T-helper 2 cell treated with Interferon-gamma antibody and Interleukin-4, amounts not matched to agents 5 μg/mL and 100 μg/mL, for 36 hours (primary cell): ENCODE measurements around the gene SLC15A4.

Experiments used
- DNase-seq: peaks from one replicate; pipeline ENCODE4 v3.0.0; 2021; ENCODE audit warnings: low spot score
- H3K27ac Mint-ChIP-seq: one replicate; pipeline ENCODE4 v1.8.0; 2021; ENCODE audit warnings: mild to moderate bottlenecking, mixed read lengths
- H3K27me3 Mint-ChIP-seq: one replicate; pipeline ENCODE4 v1.8.0; 2021; ENCODE audit warnings: low read depth, mixed read lengths
- H3K36me3 Mint-ChIP-seq: one replicate; pipeline ENCODE4 v1.8.0; 2021; ENCODE audit warnings: low read depth, mixed read lengths
- H3K4me1 Mint-ChIP-seq: one replicate; pipeline ENCODE4 v1.8.0; 2021; ENCODE audit warnings: low read depth, mixed read lengths
- H3K4me3 Mint-ChIP-seq: one replicate; pipeline ENCODE4 v1.8.0; 2022; ENCODE audit warnings: mild to moderate bottlenecking, moderate library complexity, mixed read lengths
- H3K9me3 Mint-ChIP-seq: one replicate; pipeline ENCODE4 v1.8.0; 2021; ENCODE audit warnings: mixed read lengths

The SLC15A4 gene

DNA sequence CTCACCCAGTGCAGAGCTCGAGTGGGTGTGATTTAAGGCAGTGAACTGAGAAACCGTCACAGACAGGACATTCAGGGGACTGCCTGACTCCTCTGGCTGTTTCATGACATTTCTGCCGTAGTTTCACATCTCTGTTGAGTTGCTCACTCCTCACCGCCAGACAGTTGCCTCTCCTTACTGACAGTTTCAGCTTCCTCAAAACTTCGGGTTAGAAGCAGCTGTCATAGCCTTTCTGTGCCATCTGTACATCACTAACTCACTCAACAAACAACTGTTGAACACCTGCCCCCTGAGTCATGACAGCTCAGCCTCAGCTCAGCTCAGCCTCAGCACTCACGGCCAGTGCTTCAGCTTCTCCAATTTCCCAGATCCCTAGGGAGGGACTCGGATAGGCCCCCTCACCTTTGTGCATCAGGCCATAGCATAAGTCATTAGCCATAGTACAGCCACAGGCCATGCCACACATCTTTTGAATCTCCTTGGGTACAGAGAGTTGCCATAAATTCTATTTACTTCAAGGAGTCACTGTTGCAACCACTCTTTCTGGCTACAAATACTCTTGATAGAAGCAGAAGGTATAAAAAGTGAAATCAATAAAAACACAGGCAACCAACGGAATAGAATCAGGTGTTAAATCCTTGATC, 6.2 kb upstream of the SLC15A4 start:
- peaks cover 7% of the 10 kb centered on the region for H3K9me3 Mint-ChIP-seq
- no peaks in the 10 kb centered on the region for H3K36me3 Mint-ChIP-seq
- H3K4me3 Mint-ChIP-seq = peak overlapping the region; percentile 77
- DNase-seq = peak; percentile 65
- H3K27me3 Mint-ChIP-seq = no peaks in the 10 kb centered on the region
- H3K27ac Mint-ChIP-seq = peak overlapping the region; percentile 88
- H3K4me1 Mint-ChIP-seq = peaks cover 20% of the 10 kb centered on the region

DNA sequence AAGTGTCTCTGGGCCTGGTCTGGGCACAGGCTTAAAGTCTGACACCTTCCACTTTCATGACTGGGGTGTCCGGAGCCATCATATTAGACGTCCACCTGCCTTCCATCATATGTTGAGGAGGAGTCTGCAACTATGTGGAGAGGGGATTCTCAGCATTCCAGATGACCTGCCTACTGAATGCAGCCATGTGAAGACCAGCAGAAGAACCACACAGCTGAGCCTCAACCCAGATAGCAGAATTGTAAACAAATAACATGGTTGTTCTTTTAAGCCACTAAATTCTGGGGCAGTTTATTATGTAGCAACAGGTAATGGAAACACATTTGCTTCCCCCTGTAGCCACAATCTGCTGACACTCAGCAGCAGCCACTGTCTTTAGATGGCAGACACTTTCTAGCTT, 4.0 kb upstream of the SLC15A4 start:
- peaks cover 27% of the 10 kb centered on the region for H3K4me1 Mint-ChIP-seq
- no peak for DNase-seq
- H3K27ac Mint-ChIP-seq = no peak overlapping the region
- peaks cover 7% of the 10 kb centered on the region for H3K9me3 Mint-ChIP-seq
- H3K27me3 Mint-ChIP-seq = no peaks in the 10 kb centered on the region
- no peaks in the 10 kb centered on the region for H3K36me3 Mint-ChIP-seq
- no peak overlapping the region for H3K4me3 Mint-ChIP-seq

DNA sequence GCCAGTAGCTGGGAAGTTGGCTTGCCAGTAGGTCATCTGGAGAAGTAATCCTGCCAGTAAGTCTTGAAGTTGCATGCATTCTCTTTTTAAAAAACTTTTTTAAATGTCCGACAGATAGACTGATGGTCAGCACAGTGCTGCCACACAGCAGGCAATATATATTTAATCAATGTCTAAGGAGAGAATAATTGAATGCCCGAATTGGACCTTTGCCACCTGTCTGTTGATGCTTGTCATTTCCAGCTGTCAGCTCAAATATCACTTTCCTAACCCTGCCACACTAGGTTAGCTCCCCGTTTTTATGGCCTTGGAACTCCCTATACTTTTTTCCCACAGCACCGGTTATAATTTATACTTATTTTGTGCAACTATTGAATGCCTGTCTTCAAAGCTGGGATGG, 2.1 kb upstream of the SLC15A4 start:
- Mint-ChIP-seq H3K9me3 (peaks cover 7% of the 10 kb centered on the region), H3K4me1 (peaks cover 39% of the 10 kb centered on the region), H3K27ac (no peak overlapping the region), H3K36me3 (peaks cover 9% of the 10 kb centered on the region), H3K4me3 (no peak overlapping the region), H3K27me3 (no peaks in the 10 kb centered on the region)
- DNase-seq = no peak

DNA sequence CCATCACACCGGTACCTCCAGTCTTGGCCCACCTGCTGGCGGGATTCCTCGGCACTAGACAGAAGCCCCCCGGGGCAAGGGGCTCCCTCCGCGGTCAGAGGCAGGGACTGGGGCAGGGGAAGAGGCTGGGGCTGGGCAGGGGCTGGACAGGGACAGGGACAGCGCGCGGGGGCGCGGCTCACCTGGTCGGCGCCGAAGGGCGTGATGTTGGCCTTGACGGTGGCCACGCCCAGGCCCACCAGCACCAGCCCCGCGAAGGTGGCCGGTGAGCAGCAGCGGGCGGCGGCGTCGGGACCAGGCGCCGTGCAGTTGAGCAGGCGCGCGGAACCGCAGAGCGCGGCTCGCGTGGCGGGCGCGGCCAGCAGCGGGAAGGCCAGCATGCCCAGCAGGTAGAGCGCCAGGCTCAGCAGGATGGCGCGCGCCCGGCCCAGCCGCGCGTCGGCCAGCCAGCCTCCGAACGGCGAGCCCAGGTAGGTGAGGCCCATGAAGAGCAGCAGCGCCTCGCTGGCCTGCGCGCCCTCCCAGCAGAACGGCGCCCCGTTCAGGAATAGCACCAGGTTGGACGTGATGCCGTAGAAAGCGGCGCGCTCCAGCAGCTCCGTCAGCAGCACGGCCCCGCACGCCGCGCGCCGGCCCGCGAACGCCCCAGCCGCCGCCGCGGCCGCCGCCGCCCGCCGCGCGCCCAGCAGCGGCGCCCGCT, 392 bp downstream of the SLC15A4 start:
- peaks cover 35% of the 10 kb centered on the region for H3K4me1 Mint-ChIP-seq
- peaks cover 4% of the 10 kb centered on the region for H3K9me3 Mint-ChIP-seq
- peak overlapping the region; percentile 78 for H3K27ac Mint-ChIP-seq
- H3K27me3 Mint-ChIP-seq = no peaks in the 10 kb centered on the region
- H3K4me3 Mint-ChIP-seq = peak overlapping the region; percentile 87
- no peak for DNase-seq
- peaks cover 14% of the 10 kb centered on the region for H3K36me3 Mint-ChIP-seq

DNA sequence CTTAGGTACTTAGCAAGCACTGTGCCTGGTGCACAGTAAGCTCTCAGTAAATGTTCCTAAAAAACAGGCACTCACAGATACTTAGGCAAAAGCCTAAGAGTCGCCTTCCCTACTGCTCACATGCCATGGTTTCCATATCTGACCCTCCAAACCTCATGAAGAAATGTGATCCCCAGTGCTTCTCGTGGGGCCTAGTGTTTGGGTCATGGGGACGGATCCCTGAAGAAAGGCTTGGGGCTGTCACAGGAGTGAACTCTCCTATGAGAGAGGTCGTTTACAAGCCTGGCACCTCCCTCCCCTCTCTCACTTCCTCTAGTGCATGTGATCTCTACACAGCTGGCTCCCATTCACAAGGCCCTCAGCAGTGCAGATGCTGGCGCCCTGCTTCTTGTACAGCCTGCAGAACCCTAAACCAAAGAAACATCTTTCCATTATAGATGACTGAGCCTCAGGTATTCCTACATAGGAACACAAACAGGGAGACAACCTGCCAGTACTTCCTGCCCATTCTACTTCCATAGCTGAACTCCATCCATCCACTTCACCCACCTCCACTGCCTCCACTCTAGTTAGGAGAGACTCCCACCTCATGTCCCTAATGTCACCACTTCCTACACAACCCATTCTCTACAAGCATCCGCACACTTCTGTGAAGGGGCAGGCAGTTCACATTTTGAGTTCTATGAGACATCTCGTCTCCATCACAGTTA, 2.9 kb downstream of the SLC15A4 start:
- no peak for DNase-seq
- peaks cover 52% of the 10 kb centered on the region for H3K4me1 Mint-ChIP-seq
- H3K9me3 Mint-ChIP-seq = no peaks in the 10 kb centered on the region
- peaks cover 16% of the 10 kb centered on the region for H3K36me3 Mint-ChIP-seq
- H3K4me3 Mint-ChIP-seq = peak overlapping the region; percentile 73
- no peaks in the 10 kb centered on the region for H3K27me3 Mint-ChIP-seq
- peak overlapping the region; percentile 79 for H3K27ac Mint-ChIP-seq

DNA sequence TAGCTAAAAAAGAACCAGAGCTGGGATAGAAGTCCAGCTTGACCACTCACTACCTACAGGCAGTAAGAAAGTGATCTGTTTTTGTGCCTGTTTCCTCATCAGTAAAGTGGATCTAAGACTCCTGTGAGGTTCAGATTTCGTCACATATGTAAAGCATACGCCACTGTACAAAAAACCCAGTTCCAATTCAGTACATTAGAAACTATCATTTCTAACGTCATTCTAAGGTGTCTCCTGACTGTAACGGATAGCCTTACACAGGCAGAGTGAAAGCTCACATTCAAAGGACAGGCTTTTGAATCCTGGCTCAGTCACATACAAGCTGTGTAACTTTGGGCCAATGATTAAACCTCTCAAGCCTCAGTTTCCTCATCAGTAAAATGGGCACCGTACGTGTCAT, 3.5 kb downstream of the SLC15A4 start:
- Mint-ChIP-seq H3K9me3 (no peaks in the 10 kb centered on the region), H3K27me3 (no peaks in the 10 kb centered on the region), H3K36me3 (peaks cover 17% of the 10 kb centered on the region), H3K27ac (no peak overlapping the region), H3K4me3 (no peak overlapping the region), H3K4me1 (peaks cover 54% of the 10 kb centered on the region)
- no peak for DNase-seq

DNA sequence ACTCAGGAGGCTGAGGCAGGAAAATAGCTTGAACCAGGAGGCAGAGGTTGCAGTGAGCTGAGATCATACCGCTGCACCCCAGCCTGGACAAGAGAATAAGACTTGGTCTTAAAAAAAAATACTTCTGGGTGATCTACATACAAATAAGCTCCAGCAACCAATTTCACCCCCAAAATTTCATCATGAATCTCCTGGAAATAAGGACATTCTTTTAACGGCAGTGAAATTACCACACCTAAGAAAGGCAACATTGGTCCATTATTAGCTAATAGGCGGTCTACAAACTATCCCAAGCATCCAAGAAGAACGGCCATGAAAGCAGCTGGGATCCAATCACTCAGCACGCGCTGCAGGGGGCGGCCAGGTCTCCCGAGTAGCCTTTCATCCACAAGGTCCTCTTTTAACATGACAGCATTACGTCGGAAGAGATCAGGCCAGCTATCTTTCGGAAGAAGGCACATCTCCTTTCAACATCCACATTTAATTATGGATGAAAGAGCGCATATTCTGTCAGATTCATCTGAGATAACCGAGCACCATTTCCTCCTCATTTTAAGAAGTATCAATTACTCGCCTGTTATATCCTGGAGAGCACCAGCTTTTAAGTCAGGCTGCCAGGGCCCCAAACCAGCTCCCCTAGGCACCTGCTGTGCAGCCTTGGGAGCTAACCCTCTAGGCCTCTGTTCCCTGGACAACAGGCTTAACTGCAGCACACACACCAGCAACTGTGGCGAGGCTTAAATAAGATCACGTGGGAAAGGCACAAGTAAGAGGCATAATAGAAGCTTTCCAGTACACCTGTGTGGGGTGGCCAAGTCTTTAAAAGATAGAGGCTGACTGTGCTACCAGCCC, 4.2 kb downstream of the SLC15A4 start:
- H3K27me3 Mint-ChIP-seq = no peaks in the 10 kb centered on the region
- no peak overlapping the region for H3K27ac Mint-ChIP-seq
- H3K36me3 Mint-ChIP-seq = peaks cover 21% of the 10 kb centered on the region
- H3K4me1 Mint-ChIP-seq = peaks cover 48% of the 10 kb centered on the region
- H3K9me3 Mint-ChIP-seq = no peaks in the 10 kb centered on the region
- no peak overlapping the region for H3K4me3 Mint-ChIP-seq
- no peak for DNase-seq

DNA sequence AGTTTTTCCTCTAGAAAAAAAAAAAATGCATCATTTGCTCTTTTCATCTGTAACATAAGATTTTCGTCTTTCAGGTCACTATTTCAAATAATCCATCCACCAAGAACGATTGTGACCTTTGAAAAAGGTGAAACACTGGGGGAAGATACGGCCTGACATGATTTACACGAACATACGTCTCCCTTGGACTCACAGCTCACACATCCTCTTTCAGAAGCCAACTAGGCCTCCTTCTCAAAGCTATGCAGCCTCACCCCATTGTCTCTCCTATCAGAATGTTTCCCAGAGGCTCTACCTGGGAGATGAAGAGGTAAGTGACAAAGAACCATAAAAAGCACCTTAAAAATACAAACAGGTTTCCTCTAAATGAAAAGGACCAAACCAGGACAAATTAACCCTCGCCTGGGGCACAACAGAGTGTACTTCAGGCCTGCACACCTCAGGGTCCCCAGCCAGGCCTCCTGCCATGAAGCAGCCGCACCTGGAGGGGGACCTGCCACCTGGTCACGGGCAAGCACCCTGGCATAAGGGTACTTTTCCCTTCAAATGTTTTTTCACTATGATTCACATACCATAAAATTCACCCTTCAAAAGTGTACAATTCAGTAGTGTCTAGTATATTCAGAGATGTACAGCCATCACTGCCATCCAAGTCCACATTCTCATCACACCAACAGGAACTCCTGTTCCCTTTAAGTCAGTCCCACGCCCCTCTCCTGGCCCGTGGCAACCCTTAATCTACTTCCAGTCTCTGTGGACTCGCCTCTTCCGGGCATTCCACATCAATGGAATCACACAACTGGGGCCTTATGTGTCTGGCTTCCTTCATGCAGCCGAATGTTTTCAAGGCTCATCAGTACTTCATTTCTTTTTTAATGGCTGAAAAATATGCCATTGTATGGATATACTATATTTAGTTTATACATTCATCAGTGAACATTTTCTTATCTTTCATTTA, 5.4 kb downstream of the SLC15A4 start:
- Mint-ChIP-seq H3K4me3 (no peak overlapping the region), H3K9me3 (no peaks in the 10 kb centered on the region), H3K27me3 (no peaks in the 10 kb centered on the region), H3K4me1 (peaks cover 49% of the 10 kb centered on the region), H3K27ac (peak overlapping the region; percentile 18), H3K36me3 (peaks cover 24% of the 10 kb centered on the region)
- DNase-seq = no peak

DNA sequence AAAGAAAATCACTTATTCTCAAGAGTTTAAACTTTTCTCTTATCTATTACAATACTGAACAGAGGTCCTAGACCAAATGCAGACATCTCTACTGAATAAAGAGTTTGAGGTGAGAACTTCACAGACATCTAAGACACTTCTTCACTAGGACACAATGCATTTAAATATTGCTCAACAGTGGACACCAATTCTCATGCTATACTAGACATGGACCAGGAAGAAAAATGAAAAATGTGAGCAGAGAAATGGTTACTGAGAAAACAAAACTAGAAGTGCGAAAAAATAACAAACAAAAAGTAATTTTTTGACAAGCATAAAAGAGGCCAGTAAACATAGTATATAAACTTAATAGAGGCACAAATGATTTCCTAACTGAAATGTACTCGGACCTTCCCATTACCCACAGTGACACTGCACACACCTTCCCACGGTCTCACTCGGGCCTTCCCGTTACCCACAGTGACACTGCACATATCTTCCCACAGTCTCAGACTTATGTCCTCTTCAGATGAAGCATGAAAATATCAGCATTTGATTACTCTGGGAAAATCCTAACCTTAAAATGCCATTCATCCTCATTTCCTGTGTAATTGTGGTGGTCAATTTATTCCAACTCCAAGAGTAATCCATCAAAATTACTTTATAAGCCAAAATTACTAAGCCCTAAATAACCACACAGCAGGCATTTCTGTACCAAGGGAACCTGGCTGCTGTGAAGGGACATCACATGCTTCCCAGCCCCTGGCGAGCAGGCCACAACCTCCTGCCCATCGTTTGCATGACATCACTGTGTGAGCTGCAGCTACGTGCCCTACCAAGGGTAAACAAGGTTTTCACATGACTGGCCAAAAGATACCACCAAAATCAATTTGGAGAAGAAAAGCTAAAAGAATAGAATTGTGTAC, 6.4 kb downstream of the SLC15A4 start:
- H3K9me3 Mint-ChIP-seq = no peaks in the 10 kb centered on the region
- peaks cover 48% of the 10 kb centered on the region for H3K4me1 Mint-ChIP-seq
- peak overlapping the region; percentile 22 for H3K27ac Mint-ChIP-seq
- no peaks in the 10 kb centered on the region for H3K27me3 Mint-ChIP-seq
- H3K4me3 Mint-ChIP-seq = peak overlapping the region; percentile 9
- peaks cover 31% of the 10 kb centered on the region for H3K36me3 Mint-ChIP-seq
- DNase-seq = no peak

DNA sequence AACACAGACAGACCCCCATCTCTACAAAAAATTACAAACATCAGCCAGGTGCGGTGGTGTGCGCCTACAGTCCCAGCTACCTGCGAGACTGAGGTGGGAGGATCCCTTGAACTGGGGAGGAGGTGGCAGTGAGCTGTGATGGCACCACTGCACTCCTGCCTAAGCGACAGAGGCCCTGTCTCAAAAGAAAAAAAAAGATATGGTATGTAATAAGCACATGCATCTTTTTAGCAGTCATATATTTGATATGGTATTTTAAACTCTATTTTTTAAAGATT, 7.2 kb downstream of the SLC15A4 start:
- no peak for DNase-seq
- Mint-ChIP-seq H3K4me3 (no peak overlapping the region), H3K36me3 (peaks cover 29% of the 10 kb centered on the region), H3K27me3 (no peaks in the 10 kb centered on the region), H3K27ac (no peak overlapping the region), H3K9me3 (no peaks in the 10 kb centered on the region), H3K4me1 (peaks cover 47% of the 10 kb centered on the region)

DNA sequence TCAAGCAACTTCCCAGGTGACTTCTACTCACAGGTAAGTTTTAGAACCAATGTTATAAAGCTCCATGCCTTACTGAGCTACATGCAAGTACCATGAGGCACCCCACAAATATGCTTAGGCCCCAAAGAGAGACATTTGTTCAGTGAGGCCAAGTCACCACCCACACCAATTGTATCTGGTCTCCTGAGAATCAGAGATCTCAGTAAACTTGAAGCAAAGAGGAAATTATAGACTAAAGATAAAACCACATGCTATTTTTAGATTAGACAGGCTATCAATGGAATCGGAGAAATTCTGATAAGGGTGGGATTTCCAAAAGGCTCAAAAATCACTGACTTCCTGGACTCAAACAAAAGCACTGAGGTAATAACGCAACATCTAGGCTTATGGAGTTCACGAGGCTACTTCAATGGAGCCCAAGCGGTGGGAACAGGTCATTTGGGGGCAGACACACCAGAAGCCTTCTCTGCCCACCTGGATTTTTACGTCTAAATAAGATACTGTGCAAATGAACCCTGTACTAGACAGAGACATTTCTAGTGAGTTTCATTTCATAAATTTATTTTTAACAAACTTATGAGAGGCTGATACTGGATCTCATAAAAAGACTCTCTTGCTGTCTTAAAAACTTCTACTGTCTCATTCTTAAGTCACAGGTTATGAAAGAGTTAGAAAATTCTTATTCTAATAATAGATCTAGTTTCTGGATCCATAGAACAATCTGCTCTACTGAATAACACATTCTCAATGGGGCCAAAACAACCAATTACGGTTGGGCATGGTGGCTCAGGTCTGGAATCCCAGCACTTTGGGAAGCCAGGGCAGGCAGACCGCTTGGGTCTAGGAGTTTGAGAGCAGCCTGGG, 7.7 kb downstream of the SLC15A4 start:
- Mint-ChIP-seq H3K4me3 (no peak overlapping the region), H3K36me3 (peaks cover 29% of the 10 kb centered on the region)

More for the DNA sequence above, 7.7 kb downstream of the SLC15A4 start:
- DNase-seq = no peak
- H3K27ac Mint-ChIP-seq = no peak overlapping the region
- H3K9me3 Mint-ChIP-seq = no peaks in the 10 kb centered on the region
- H3K4me1 Mint-ChIP-seq = peaks cover 47% of the 10 kb centered on the region
- no peaks in the 10 kb centered on the region for H3K27me3 Mint-ChIP-seq
